ENCODE measurements around the gene ADAT3.

- TF ChIP-seq CTCF (IDR thresholded peaks at IDR 0.05) (no peak), POLR2A (IDR thresholded peaks at IDR 0.05) (peak; percentile 30)
Measured at GRCh38 chr19:1942078-1942933, 37.1 kb downstream of the ADAT3 start.
